ENCODE data around the gene MND1.
A peak's percentile ranks its signal among the peaks of the same experiment; 100 is the strongest.

MND1 gene

DNA sequence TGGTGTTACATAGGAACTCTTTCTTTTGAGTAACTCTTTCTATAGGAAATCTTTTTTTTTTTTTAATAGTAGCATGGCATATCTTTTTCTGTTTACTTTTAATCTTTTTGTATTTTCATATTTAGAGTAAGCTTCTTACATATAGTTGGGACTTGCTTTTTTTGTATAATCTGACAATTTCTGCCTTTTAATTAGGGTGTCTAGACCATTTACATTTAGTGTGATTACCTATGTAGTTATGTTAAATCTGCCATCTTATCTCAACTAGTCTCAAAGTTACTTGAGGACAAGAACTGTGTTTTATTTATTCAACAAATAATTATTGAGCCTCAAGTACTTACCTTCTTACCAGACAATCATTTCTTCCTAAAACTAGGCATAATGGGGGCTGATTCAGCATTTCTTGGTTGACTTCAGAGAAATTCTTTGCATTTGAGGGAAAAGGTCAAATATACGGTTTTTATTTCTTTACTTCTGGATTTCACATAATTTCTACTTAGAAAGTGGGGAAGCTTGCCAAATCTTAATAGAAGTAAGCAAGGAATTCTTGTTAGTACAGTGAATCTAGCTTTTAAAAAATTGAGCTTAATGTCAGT, 28.6 kb downstream of the MND1 start:
- no peak overlapping the region for H3K4ac ChIP-seq (ENCODE audit: low read depth in 1 of 2, low read length in 2 of 2)
- H3K4me2 ChIP-seq (ENCODE audit: low read length, poor library complexity, severe bottlenecking): no peak overlapping the region
- H2BK5ac ChIP-seq (ENCODE audit: low read depth, low read length, poor library complexity, severe bottlenecking): no peak overlapping the region
- no peak overlapping the region for H3K23ac ChIP-seq (ENCODE audit: low read length in 2 of 2)
- H3K27me3 ChIP-seq (ENCODE audit: control insufficient read depth in 1 of 2, insufficient read depth in 1 of 2, low read length in 2 of 2): no peaks in the 10 kb centered on the region
- H2AK5ac ChIP-seq (ENCODE audit: low read length, severe bottlenecking): no peak overlapping the region
- H2BK15ac ChIP-seq (ENCODE audit: low read depth, poor library complexity, severe bottlenecking): no peak overlapping the region
- no CpG with 5 or more reads among the region's 1 CpG for WGBS
- no peak overlapping the region for H3K4me3 ChIP-seq (ENCODE audit: insufficient read depth in 1 of 2, low read depth in 1 of 2, low read length in 2 of 2)
- H3K14ac ChIP-seq (ENCODE audit: low read length in 2 of 2): no peak overlapping the region
- no peak for DNase-seq
- no peak overlapping the region for H3K18ac ChIP-seq (ENCODE audit: low read depth in 1 of 2, low read length in 2 of 2)
- H2BK120ac ChIP-seq (ENCODE audit: low read depth, low read length): no peak overlapping the region
- H4K8ac ChIP-seq (ENCODE audit: low read length): no peak overlapping the region
- no peak overlapping the region for H3K9ac ChIP-seq (ENCODE audit: low read length)
- no peaks in the 10 kb centered on the region for H3K36me3 ChIP-seq (ENCODE audit: control insufficient read depth in 1 of 2, insufficient read depth in 2 of 2, low read depth in 1 of 2, low read length in 2 of 2)
- H3K27ac ChIP-seq (ENCODE audit: low read length, poor library complexity, severe bottlenecking): no peak overlapping the region
- peaks cover 8% of the 10 kb centered on the region for H3K9me3 ChIP-seq (ENCODE audit: control insufficient read depth, low read length)
- no peak overlapping the region for H2BK12ac ChIP-seq (ENCODE audit: low read length in 2 of 2)
- no peaks in the 10 kb centered on the region for H3K79me1 ChIP-seq (replicated peaks; ENCODE audit: low read length, poor library complexity, severe bottlenecking)
- no peaks in the 10 kb centered on the region for H3K4me1 ChIP-seq (ENCODE audit: control insufficient read depth, insufficient read depth, low read depth, low read length)
- no peak overlapping the region for H2AFZ ChIP-seq (ENCODE audit: low read depth, low read length)
- no peak overlapping the region for H4K91ac ChIP-seq (ENCODE audit: low read length)

DNA sequence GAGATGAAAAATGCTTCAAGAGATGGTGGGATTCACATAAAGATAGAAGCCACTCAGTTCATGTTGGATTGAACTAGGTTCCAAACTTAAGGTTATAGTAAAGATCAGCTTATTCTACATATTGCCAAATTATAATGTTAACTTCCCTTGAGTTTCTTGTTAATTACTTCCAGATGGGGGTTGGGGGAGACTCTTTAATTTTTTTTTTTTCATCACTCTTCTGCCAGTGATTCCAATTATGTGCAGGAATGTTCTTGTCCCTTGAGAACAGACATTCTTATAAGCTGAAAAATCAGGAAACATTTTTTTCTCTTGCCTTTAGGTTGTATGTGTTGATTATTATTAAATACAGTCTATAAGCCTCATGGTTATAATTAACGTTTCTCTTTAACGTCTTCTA, 30.0 kb downstream of the MND1 start:
- Histone ChIP-seq H2AK5ac (ENCODE audit: low read length, severe bottlenecking) (no peak overlapping the region), H3K27me3 (ENCODE audit: control insufficient read depth in 1 of 2, insufficient read depth in 1 of 2, low read length in 2 of 2) (no peaks in the 10 kb centered on the region), H3K14ac (ENCODE audit: low read length in 2 of 2) (no peak overlapping the region), H2BK5ac (ENCODE audit: low read depth, low read length, poor library complexity, severe bottlenecking) (no peak overlapping the region), H3K18ac (ENCODE audit: low read depth in 1 of 2, low read length in 2 of 2) (no peak overlapping the region), H3K4me3 (ENCODE audit: insufficient read depth in 1 of 2, low read depth in 1 of 2, low read length in 2 of 2) (peak overlapping the region in 1 of 2 experiments; percentile 10), H3K23ac (ENCODE audit: low read length in 2 of 2) (no peak overlapping the region), H3K4me2 (ENCODE audit: low read length, poor library complexity, severe bottlenecking) (no peak overlapping the region), H3K36me3 (ENCODE audit: control insufficient read depth in 1 of 2, insufficient read depth in 2 of 2, low read depth in 1 of 2, low read length in 2 of 2) (no peaks in the 10 kb centered on the region), H2AFZ (ENCODE audit: low read depth, low read length) (no peak overlapping the region), H2BK15ac (ENCODE audit: low read depth, poor library complexity, severe bottlenecking) (no peak overlapping the region), H3K79me1 (replicated peaks; ENCODE audit: low read length, poor library complexity, severe bottlenecking) (no peaks in the 10 kb centered on the region), H3K9ac (ENCODE audit: low read length) (no peak overlapping the region), H4K91ac (ENCODE audit: low read length) (no peak overlapping the region), H4K8ac (ENCODE audit: low read length) (no peak overlapping the region), H2BK120ac (ENCODE audit: low read depth, low read length) (no peak overlapping the region), H2BK12ac (ENCODE audit: low read length in 2 of 2) (no peak overlapping the region), H3K27ac (ENCODE audit: low read length, poor library complexity, severe bottlenecking) (no peak overlapping the region), H3K9me3 (ENCODE audit: control insufficient read depth, low read length) (peaks cover 8% of the 10 kb centered on the region), H3K4me1 (ENCODE audit: control insufficient read depth, insufficient read depth, low read depth, low read length) (no peaks in the 10 kb centered on the region), H3K4ac (ENCODE audit: low read depth in 1 of 2, low read length in 2 of 2) (no peak overlapping the region)
- no peak for DNase-seq
- 95% methylated on average over 2 of the region's 2 CpGs for WGBS

DNA sequence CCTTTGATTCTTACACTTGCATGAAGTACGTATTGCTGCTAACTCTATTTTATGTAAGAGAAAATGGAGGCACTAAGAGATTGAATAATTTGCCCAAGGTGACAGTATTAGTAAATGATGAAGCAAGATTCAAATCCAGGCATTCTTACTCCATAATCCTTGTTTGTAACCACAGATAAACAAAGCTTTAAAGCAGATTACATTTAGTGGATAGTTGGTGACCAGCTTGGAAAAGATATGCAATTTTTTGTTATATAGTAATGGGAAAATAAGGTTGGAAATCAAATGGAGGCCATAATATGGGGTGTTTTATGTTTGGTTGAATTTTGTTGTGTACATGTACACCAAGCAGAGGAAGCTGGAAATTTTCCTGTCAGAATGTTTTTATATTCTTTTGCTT, 30.8 kb downstream of the MND1 start:
- no peak overlapping the region for H3K27ac ChIP-seq (ENCODE audit: low read length, poor library complexity, severe bottlenecking)
- 91% methylated on average over 1 of the region's 1 CpG for WGBS
- no peak overlapping the region for H2BK120ac ChIP-seq (ENCODE audit: low read depth, low read length)
- no peak overlapping the region for H3K4me3 ChIP-seq (ENCODE audit: insufficient read depth in 1 of 2, low read depth in 1 of 2, low read length in 2 of 2)
- H2BK15ac ChIP-seq (ENCODE audit: low read depth, poor library complexity, severe bottlenecking): no peak overlapping the region
- no peak overlapping the region for H3K4me2 ChIP-seq (ENCODE audit: low read length, poor library complexity, severe bottlenecking)
- H3K27me3 ChIP-seq (ENCODE audit: control insufficient read depth in 1 of 2, insufficient read depth in 1 of 2, low read length in 2 of 2): no peaks in the 10 kb centered on the region
- no peak overlapping the region for H2BK12ac ChIP-seq (ENCODE audit: low read length in 2 of 2)
- H3K4ac ChIP-seq (ENCODE audit: low read depth in 1 of 2, low read length in 2 of 2): no peak overlapping the region
- H3K9ac ChIP-seq (ENCODE audit: low read length): no peak overlapping the region
- H3K79me1 ChIP-seq (replicated peaks; ENCODE audit: low read length, poor library complexity, severe bottlenecking): no peaks in the 10 kb centered on the region
- H3K14ac ChIP-seq (ENCODE audit: low read length in 2 of 2): no peak overlapping the region
- no peak overlapping the region for H4K91ac ChIP-seq (ENCODE audit: low read length)
- no peak overlapping the region for H3K18ac ChIP-seq (ENCODE audit: low read depth in 1 of 2, low read length in 2 of 2)
- no peaks in the 10 kb centered on the region for H3K4me1 ChIP-seq (ENCODE audit: control insufficient read depth, insufficient read depth, low read depth, low read length)
- H3K23ac ChIP-seq (ENCODE audit: low read length in 2 of 2): no peak overlapping the region
- H2BK5ac ChIP-seq (ENCODE audit: low read depth, low read length, poor library complexity, severe bottlenecking): no peak overlapping the region
- H2AFZ ChIP-seq (ENCODE audit: low read depth, low read length): no peak overlapping the region
- peaks cover 8% of the 10 kb centered on the region for H3K9me3 ChIP-seq (ENCODE audit: control insufficient read depth, low read length)
- DNase-seq: peak; percentile 37
- no peak overlapping the region for H4K8ac ChIP-seq (ENCODE audit: low read length)
- no peaks in the 10 kb centered on the region for H3K36me3 ChIP-seq (ENCODE audit: control insufficient read depth in 1 of 2, insufficient read depth in 2 of 2, low read depth in 1 of 2, low read length in 2 of 2)
- H2AK5ac ChIP-seq (ENCODE audit: low read length, severe bottlenecking): no peak overlapping the region

DNA sequence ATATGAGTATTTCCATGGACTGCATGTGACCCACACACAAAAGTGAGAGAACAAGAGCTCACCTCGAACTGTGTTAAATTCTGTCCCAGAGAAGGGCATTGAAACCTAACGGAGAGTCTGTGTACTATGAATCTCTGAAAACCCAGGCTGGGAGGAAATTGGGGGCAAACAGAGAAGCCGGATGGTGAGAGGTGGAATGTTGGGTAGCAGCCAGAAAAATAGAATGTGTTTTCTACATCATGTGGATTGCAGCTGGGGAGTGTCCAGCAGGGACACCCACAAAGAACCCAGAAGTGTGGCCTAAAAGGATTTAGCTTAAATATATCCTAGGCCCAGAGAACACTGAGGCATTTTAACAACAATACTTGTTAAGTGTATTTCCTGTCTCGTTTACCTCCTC, 38.6 kb downstream of the MND1 start:
- Histone ChIP-seq H2BK120ac (ENCODE audit: low read depth, low read length) (no peak overlapping the region), H2BK5ac (ENCODE audit: low read depth, low read length, poor library complexity, severe bottlenecking) (no peak overlapping the region), H4K91ac (ENCODE audit: low read length) (peak overlapping the region; percentile 15), H3K4ac (ENCODE audit: low read depth in 1 of 2, low read length in 2 of 2) (no peak overlapping the region), H3K14ac (ENCODE audit: low read length in 2 of 2) (no peak overlapping the region), H3K4me3 (ENCODE audit: insufficient read depth in 1 of 2, low read depth in 1 of 2, low read length in 2 of 2) (no peak overlapping the region), H3K9ac (ENCODE audit: low read length) (no peak overlapping the region), H3K23ac (ENCODE audit: low read length in 2 of 2) (no peak overlapping the region), H2AK5ac (ENCODE audit: low read length, severe bottlenecking) (no peak overlapping the region), H3K4me1 (ENCODE audit: control insufficient read depth, insufficient read depth, low read depth, low read length) (no peaks in the 10 kb centered on the region), H3K18ac (ENCODE audit: low read depth in 1 of 2, low read length in 2 of 2) (no peak overlapping the region), H3K9me3 (ENCODE audit: control insufficient read depth, low read length) (no peaks in the 10 kb centered on the region), H2AFZ (ENCODE audit: low read depth, low read length) (no peak overlapping the region), H3K4me2 (ENCODE audit: low read length, poor library complexity, severe bottlenecking) (no peak overlapping the region), H3K79me1 (replicated peaks; ENCODE audit: low read length, poor library complexity, severe bottlenecking) (peaks cover 1% of the 10 kb centered on the region), H3K36me3 (ENCODE audit: control insufficient read depth in 1 of 2, insufficient read depth in 2 of 2, low read depth in 1 of 2, low read length in 2 of 2) (no peaks in the 10 kb centered on the region), H3K27me3 (ENCODE audit: control insufficient read depth in 1 of 2, insufficient read depth in 1 of 2, low read length in 2 of 2) (no peaks in the 10 kb centered on the region), H4K8ac (ENCODE audit: low read length) (no peak overlapping the region), H2BK15ac (ENCODE audit: low read depth, poor library complexity, severe bottlenecking) (no peak overlapping the region), H2BK12ac (ENCODE audit: low read length in 2 of 2) (no peak overlapping the region), H3K27ac (ENCODE audit: low read length, poor library complexity, severe bottlenecking) (no peak overlapping the region)
- DNase-seq: no peak
- WGBS: 94% methylated on average over 3 of the region's 4 CpGs
